GM12891 (cell line): Measurements from ENCODE around the gene MYMX.

ENCODE experiments used
- DNase-seq: peaks from one replicate; pipeline ENCODE4 v3.0.0; 2011; ENCODE audit warnings: low spot score; ENCODE audit not compliant: insufficient read length
- FAIRE-seq: peaks from 2 replicates; lab custom pipeline; 2011; peaks lifted over from hg19 to GRCh38; lab: Jason Lieb, UNC
- PAX5 ChIP-seq: IDR thresholded peaks from 2 replicates; pipeline ENCODE4 v1.6.1; 2011; ENCODE audit warnings: low read length, moderate library complexity, mild to moderate bottlenecking; ENCODE audit not compliant: insufficient read depth, severe bottlenecking
- POLR2A ChIP-seq: IDR thresholded peaks from 2 replicates; pipeline ENCODE4 v1.6.1; 2011; ENCODE audit warnings: low read depth, low read length, control low read depth
- POLR2AphosphoS5 ChIP-seq: IDR thresholded peaks from 2 replicates; pipeline ENCODE4 v1.6.1; 2011; ENCODE audit warnings: low read depth, low read length, control low read depth
- POU2F2 ChIP-seq: IDR thresholded peaks from 2 replicates; pipeline ENCODE4 v1.6.1; 2011; ENCODE audit warnings: low read depth, mild to moderate bottlenecking, control low read depth, low read length, moderate library complexity
- SPI1 ChIP-seq: IDR thresholded peaks from 2 replicates; pipeline ENCODE4 v1.6.1; 2011; ENCODE audit warnings: low read depth, low read length, control low read depth
- TAF1 ChIP-seq: IDR thresholded peaks from 2 replicates; pipeline ENCODE4 v1.6.1; 2011; ENCODE audit warnings: low read depth, low read length, control low read depth

The MYMX gene

DNA sequence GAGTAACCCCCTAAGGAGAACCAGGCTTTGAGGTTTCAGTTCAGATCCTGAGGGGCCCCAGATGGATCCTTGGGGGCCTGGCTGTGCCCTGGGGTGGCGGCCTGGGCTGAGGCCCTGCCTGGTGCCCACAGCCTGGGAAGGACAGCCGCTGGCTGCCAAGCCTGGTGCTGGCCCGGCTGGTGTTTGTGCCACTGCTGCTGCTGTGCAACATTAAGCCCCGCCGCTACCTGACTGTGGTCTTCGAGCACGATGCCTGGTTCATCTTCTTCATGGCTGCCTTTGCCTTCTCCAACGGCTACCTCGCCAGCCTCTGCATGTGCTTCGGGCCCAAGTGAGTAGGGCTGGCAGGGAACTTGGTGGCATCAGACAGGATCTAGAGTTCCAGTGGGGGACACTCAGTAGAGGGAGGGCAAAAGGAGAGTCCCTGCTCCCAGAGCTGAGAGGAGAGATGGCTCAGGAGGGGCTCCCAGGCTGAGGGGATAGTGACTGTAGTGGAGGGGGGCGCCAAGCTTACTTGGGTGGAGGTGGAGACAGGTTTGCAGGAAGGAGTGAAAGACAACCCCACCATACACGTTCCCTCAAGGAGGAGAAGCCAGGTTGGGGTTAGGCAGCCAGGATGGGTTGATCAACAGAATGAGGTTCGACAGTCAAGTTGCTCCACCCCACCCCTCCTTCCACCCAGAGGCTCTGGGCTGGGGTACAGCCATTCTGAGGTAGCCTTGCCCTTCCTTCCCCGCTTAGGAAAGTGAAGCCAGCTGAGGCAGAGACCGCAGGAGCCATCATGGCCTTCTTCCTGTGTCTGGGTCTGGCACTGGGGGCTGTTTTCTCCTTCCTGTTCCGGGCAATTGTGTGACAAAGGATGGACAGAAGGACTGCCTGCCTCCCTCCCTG is 16.2 kb downstream of the MYMX start:
- no peak for TF ChIP-seq POU2F2
- TF ChIP-seq TAF1, result no peak
- TF ChIP-seq SPI1, result no peak
- no peak for TF ChIP-seq PAX5
- no peak for TF ChIP-seq POLR2AphosphoS5
- TF ChIP-seq POLR2A, result no peak
- no peak for DNase-seq
- FAIRE-seq, result no peak

DNA sequence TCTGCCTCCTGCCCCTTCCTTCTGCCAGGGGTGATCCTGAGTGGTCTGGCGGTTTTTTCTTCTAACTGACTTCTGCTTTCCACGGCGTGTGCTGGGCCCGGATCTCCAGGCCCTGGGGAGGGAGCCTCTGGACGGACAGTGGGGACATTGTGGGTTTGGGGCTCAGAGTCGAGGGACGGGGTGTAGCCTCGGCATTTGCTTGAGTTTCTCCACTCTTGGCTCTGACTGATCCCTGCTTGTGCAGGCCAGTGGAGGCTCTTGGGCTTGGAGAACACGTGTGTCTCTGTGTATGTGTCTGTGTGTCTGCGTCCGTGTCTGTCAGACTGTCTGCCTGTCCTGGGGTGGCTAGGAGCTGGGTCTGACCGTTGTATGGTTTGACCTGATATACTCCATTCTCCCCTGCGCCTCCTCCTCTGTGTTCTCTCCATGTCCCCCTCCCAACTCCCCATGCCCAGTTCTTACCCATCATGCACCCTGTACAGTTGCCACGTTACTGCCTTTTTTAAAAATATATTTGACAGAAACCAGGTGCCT is 16.9 kb downstream of the MYMX start:
- no peak for DNase-seq
- TF ChIP-seq POLR2A, result no peak
- TF ChIP-seq POLR2AphosphoS5, result no peak
- TF ChIP-seq TAF1, result no peak
- no peak for TF ChIP-seq POU2F2
- no peak for TF ChIP-seq SPI1
- TF ChIP-seq PAX5, result no peak
- FAIRE-seq, result no peak

DNA sequence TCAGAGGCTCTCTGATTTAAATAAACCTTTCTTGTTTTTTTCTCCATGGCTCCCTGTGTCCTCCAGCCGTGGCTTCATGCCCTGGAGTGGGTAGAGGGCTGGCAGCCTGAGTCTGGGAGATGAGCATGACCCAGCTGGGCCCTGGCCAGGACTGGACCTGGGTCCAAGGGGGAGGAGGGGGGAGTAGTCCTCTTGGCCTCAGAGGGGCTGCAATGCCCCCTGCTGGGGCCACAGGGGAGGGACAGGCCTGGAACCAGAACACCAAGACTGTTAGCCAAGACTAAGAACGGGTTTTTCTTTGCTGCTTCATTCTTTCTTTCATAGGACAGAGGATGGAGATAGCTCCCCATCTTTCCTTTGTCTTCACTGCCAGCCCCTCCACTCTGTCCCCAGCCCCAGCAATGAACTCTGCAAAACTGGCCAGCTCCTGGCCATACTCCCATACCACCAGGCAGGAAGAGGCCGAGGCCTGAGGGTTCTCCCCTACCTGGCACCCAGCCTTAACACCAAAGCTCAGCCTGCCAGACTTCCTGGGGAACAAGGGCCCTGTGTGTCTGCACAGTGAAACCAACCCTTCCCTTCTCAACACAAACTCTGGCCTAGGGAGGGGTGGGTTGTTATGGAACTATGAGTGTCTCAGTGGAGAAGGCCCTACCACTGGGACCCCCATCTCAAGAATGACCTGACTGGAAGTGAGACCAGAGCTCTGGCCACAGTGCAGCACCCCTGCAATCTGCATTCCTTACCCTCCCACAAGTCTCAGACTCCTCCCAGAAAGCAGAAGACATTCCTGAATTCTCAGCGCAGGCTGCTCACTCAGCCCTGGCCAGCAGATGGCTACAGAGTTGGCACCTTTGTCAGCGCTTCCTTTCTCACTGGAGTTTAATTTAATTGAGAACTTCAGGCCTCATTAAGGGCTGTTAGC is 17.6 kb downstream of the MYMX start:
- DNase-seq (no peak), FAIRE-seq (no peak)
- TF ChIP-seq POLR2AphosphoS5, result no peak
- TF ChIP-seq POLR2A, result no peak
- no peak for TF ChIP-seq SPI1
- TF ChIP-seq TAF1, result no peak
- TF ChIP-seq PAX5, result no peak
- no peak for TF ChIP-seq POU2F2

DNA sequence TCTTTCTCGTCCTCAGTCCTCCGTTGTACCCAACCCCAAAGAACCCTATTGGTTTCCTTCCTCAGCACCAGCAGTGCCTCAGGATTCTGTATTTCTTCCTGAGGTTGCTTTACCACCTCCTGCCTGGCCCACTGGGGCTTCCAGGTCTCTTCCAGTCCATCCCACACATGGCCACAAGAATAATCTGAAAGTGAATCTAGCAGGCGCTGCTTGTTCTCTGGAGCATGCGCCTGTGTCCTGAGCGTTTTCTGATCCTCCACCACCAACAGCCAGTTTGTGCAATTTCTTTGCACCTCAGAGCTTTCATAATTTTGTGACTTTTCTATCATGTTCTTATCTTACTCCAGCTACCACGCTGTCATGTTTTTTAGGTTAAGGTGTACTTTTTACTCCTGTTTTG is 18.5 kb downstream of the MYMX start:
- TF ChIP-seq POLR2A (no peak), TAF1 (no peak), SPI1 (no peak), PAX5 (no peak), POLR2AphosphoS5 (no peak), POU2F2 (no peak)
- FAIRE-seq, result no peak
- DNase-seq, result no peak

DNA sequence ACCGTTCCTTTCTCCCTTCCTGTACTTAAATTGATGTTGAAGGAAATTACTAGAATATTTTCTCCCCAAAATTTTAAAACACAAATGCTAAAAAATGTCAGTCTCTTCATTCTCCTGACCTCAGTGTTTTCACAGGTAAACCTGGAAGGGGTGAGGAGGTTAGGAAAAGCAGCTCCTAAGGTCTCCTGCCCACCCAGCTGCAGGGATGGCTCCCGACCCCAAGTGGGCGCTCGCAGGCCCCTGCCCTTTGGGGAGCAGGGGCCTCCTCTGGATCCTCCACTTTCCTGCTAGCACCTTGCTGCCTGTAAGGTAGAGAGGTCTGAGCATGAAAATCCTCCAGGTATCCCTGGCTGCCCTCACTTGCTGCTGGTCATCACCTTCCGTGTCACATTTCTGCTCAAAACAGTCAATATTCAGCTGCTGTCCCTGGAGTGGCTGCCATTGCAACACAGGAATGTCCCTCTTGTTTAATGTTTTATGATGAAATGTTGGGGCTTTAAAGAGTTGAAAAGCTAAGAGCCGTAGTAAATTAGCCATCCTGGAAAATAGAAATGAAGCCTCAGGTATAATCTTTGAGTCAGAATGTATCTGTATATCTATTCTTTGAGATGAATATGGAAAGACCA is 19.3 kb downstream of the MYMX start:
- DNase-seq, result no peak
- FAIRE-seq, result no peak
- TF ChIP-seq PAX5, result no peak
- TF ChIP-seq POLR2AphosphoS5, result no peak
- no peak for TF ChIP-seq TAF1
- TF ChIP-seq POLR2A, result no peak
- TF ChIP-seq POU2F2, result no peak
- TF ChIP-seq SPI1, result no peak

DNA sequence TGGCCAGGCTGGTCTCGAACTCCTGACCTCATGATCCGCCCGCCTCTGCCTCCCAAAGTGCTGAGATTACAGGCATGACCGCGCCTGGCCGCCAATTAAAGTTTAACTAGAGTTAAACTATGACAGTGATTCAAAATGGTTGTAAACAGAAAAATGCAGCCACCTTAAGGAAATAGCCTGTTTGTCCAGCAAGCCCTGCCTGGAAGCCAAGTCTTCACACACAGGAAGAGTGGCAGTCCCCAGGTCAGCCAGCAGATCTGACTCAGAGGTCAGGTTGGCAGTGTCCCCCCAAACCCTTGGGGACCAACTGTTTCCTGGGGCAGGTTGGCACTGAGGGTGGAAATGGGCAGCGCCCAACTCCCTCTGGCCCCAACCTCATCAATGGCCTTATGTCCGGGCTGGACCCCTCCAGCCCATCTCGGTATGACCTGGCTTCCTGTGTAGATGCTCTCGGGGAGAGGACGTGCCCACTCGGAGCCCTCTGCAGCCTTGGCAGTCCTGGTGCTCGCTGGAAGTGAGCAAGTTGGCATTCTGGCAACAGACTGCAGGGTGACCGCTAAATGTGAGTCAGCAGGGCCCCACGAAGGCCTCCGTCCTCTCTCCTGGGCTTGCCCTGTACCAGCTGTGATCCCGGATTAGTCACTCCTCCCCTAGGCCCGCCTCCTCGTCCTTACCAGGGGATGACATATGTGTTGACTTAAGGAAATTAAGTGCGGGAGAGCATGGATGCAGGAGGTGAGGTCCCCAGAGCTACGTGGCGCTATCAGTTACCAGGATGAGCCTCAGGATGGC is 20.5 kb downstream of the MYMX start:
- no peak for DNase-seq
- no peak for FAIRE-seq
- TF ChIP-seq POU2F2 (no peak), PAX5 (no peak), TAF1 (no peak), POLR2A (no peak; the same call in 1 of the 2 replicates), SPI1 (no peak), POLR2AphosphoS5 (no peak)

DNA sequence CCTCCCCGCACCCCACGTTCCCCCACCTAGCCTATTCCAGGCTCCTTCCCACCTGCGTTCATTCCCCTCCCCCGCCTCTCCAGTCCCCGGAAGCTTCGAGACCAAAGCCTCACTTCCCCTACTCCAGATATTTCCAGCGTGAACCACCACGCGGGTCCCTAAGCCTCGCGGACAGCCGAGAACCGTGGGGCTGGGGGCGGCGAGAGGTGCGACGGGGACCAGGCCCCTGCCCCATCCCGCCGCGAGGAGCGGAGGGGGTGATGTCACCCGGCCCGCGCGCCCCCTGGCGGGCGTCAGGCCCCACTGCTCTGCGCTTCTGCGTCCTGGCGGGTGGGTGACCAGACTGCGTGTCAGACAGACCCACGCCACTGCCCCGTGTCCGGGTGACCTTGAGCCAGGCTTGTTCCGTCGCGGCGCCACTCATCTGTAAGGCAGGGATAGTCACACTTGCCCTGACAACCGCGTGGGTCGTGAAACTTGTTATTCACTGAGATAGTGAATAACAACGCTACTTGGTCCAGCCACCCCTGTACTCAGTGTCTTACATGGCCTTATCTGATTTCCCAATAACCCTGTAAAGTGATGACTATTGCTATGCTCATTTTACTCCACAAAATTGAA is 21.2 kb downstream of the MYMX start:
- no peak for TF ChIP-seq TAF1
- no peak for TF ChIP-seq POLR2AphosphoS5
- peak; percentile 87 for TF ChIP-seq PAX5
- TF ChIP-seq SPI1, result no peak
- TF ChIP-seq POU2F2, result 0 out of 2 replicates have a peak, but pooled peaks have one; percentile 5
- DNase-seq (peak; percentile 88), FAIRE-seq (peak; percentile 90)

DNA sequence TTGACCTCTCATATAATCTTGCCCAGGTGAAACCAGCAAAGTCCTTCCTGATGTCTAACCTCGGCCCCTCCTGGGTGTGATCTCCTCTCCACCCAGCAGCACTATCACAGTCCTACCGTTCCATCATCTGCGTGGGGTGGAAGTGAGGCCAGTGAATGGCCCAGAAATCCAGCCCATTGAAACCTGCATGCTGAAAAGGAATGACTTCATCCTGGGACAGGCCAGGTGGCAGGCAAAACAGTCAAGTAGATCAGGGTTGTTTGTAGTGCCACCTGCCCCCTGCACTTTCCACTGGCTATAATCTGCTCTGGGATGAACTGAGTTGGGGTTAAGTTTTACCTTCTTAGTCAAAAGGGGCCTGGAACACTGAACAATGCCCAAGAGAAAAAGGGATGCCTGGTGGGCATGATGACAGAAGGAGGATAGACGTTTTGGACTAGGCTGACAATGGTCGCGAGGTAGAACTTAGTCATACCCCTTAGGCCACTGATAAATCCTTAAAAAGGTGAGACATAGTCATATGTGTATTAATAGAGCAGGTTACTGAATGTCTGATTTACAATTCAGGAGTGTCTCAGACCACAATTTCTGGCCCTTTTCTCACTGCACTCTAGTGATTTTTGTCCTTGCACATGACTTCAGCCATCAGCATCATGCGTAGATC is 22.1 kb downstream of the MYMX start:
- FAIRE-seq (no peak), DNase-seq (no peak)
- no peak for TF ChIP-seq TAF1
- TF ChIP-seq POU2F2, result no peak
- TF ChIP-seq POLR2AphosphoS5, result no peak
- no peak for TF ChIP-seq PAX5
- TF ChIP-seq POLR2A, result no peak
- no peak for TF ChIP-seq SPI1
